HG03460 (cell line): ENCODE measurements around the gene PLSCR5.

ENCODE experiments used
- ATAC-seq: cut with Tn5 transposase; IDR thresholded peaks from one replicate; pipeline ENCODE4 v1.9.1; 2021; ENCODE audit not compliant: unreplicated experiment

Gene PLSCR5

GRCh38 chr3:146589899-146590508 is 15.1 kb downstream of the PLSCR5 start:
- ATAC-seq: no peak

GRCh38 chr3:146585156-146585555 is 20.0 kb downstream of the PLSCR5 start:
- ATAC-seq: no peak

- ATAC-seq: no peak
Observed at GRCh38 chr3:146581951-146582467, 23.1 kb downstream of the PLSCR5 start.

GRCh38 chr3:146581080-146581601 is 24.0 kb downstream of the PLSCR5 start:
- no peak for ATAC-seq

- peak; percentile 61 for ATAC-seq
Observed at GRCh38 chr3:146577662-146578061, 27.5 kb downstream of the PLSCR5 start.

- no peak for ATAC-seq
Observed at GRCh38 chr3:146575636-146576035, 29.5 kb downstream of the PLSCR5 start.

- no peak for ATAC-seq
Observed at GRCh38 chr3:146574173-146574572, 31.0 kb downstream of the PLSCR5 start.

- ATAC-seq: no peak
Observed at GRCh38 chr3:146569314-146569713, 35.8 kb downstream of the PLSCR5 start.

GRCh38 chr3:146566138-146566537 is 39.0 kb downstream of the PLSCR5 start:
- no peak for ATAC-seq

GRCh38 chr3:146561879-146562278 is 43.3 kb downstream of the PLSCR5 start:
- ATAC-seq: no peak

GRCh38 chr3:146561463-146561862 is 43.7 kb downstream of the PLSCR5 start:
- ATAC-seq: no peak

- no peak for ATAC-seq
Observed at GRCh38 chr3:146560678-146561077, 44.5 kb downstream of the PLSCR5 start.

- no peak for ATAC-seq
Observed at GRCh38 chr3:146559388-146559787, 45.8 kb downstream of the PLSCR5 start.

GRCh38 chr3:146558781-146559180 is 46.4 kb downstream of the PLSCR5 start:
- ATAC-seq: no peak

- no peak for ATAC-seq
Observed at GRCh38 chr3:146557745-146558144, 47.4 kb downstream of the PLSCR5 start.

- ATAC-seq: no peak
Observed at GRCh38 chr3:146555311-146555710, 49.8 kb downstream of the PLSCR5 start.

GRCh38 chr3:146554151-146554760 is 50.9 kb downstream of the PLSCR5 start:
- ATAC-seq: no peak

- peak; percentile 86 for ATAC-seq
Observed at GRCh38 chr3:146550743-146551510, 54.2 kb downstream of the PLSCR5 start.

- no peak for ATAC-seq
Observed at GRCh38 chr3:146550070-146550615, 55.0 kb downstream of the PLSCR5 start.

GRCh38 chr3:146547235-146547835 is 57.8 kb downstream of the PLSCR5 start:
- no peak for ATAC-seq

GRCh38 chr3:146546366-146546965 is 58.7 kb downstream of the PLSCR5 start:
- no peak for ATAC-seq
